ENCODE measurements around the gene KLHL14.
"Not testable (repeated sequence)": the region's sequence is repeated elsewhere in the genome, so short reads cannot be mapped to it uniquely, and the experiment has no call there.

Gene KLHL14

GRCh38 chr18:32772581-32773381, at the start of gene KLHL14:
Gene KLHL14 (minus strand): TSS chr18:32773023. CDS start chr18:32770591, 2,432 bp downstream.
- in situ Hi-C loops (cut with MboI; ENCODE audit: low sequenced_read_pairs) = no loop called here

GRCh38 chr18:32822197-32822596, 49.4 kb upstream of the KLHL14 start:
- in situ Hi-C loops (cut with MboI; ENCODE audit: low sequenced_read_pairs) = no loop called here

- in situ Hi-C loops (cut with MboI; ENCODE audit: low sequenced_read_pairs) = no loop called here
These were observed 43.1 kb upstream of the KLHL14 start for GRCh38 chr18:32815881-32816280.

GRCh38 chr18:32812342-32812741, 39.5 kb upstream of the KLHL14 start:
- in situ Hi-C loops (cut with MboI; ENCODE audit: low sequenced_read_pairs) = no loop called here

GRCh38 chr18:32810314-32810713, 37.5 kb upstream of the KLHL14 start:
- in situ Hi-C loops (cut with MboI; ENCODE audit: low sequenced_read_pairs) = no loop called here

- in situ Hi-C loops (cut with MboI; ENCODE audit: low sequenced_read_pairs) = no loop called here
These were observed 32.5 kb upstream of the KLHL14 start for GRCh38 chr18:32805354-32805753.

- in situ Hi-C loops (cut with MboI; ENCODE audit: low sequenced_read_pairs) = no loop called here
These were observed 31.5 kb upstream of the KLHL14 start for GRCh38 chr18:32804134-32804888.

- in situ Hi-C loops (cut with MboI; ENCODE audit: low sequenced_read_pairs) = no loop called here
These were observed 30.7 kb upstream of the KLHL14 start for GRCh38 chr18:32803568-32803967.

GRCh38 chr18:32802591-32803451, 30.0 kb upstream of the KLHL14 start:
- in situ Hi-C loops (cut with MboI; ENCODE audit: low sequenced_read_pairs) = no loop called here

GRCh38 chr18:32801228-32801627, 28.4 kb upstream of the KLHL14 start:
- in situ Hi-C loops (cut with MboI; ENCODE audit: low sequenced_read_pairs) = no loop called here

GRCh38 chr18:32798209-32798960, 25.6 kb upstream of the KLHL14 start:
- in situ Hi-C loops (cut with MboI; ENCODE audit: low sequenced_read_pairs) = no loop called here

- in situ Hi-C loops (cut with MboI; ENCODE audit: low sequenced_read_pairs) = not testable (repeated sequence)
These were observed 21.8 kb upstream of the KLHL14 start for GRCh38 chr18:32794667-32795066.

GRCh38 chr18:32779010-32779409, 6.2 kb upstream of the KLHL14 start:
- in situ Hi-C loops (cut with MboI; ENCODE audit: low sequenced_read_pairs) = no loop called here

- in situ Hi-C loops (cut with MboI; ENCODE audit: low sequenced_read_pairs) = no loop called here
These were observed 4.2 kb upstream of the KLHL14 start for GRCh38 chr18:32777049-32777448.

GRCh38 chr18:32776561-32776960, 3.7 kb upstream of the KLHL14 start:
- in situ Hi-C loops (cut with MboI; ENCODE audit: low sequenced_read_pairs) = no loop called here

- in situ Hi-C loops (cut with MboI; ENCODE audit: low sequenced_read_pairs) = no loop called here
These were observed 2.8 kb upstream of the KLHL14 start for GRCh38 chr18:32775628-32776027.

GRCh38 chr18:32773382-32773712, 524 bp upstream of the KLHL14 start:
- in situ Hi-C loops (cut with MboI; ENCODE audit: low sequenced_read_pairs) = no loop called here

GRCh38 chr18:32771871-32772580, 797 bp downstream of the KLHL14 start:
- in situ Hi-C loops (cut with MboI; ENCODE audit: low sequenced_read_pairs) = no loop called here

- in situ Hi-C loops (cut with MboI; ENCODE audit: low sequenced_read_pairs) = no loop called here
These were observed 1.6 kb downstream of the KLHL14 start for GRCh38 chr18:32771169-32771751.
